Panc1 (cell line): ENCODE data around the gene TMPRSS3.

ENCODE experiments used
- POLR2AphosphoS5 ChIP-seq: IDR thresholded peaks from 2 replicates; pipeline ENCODE4 v1.6.1; 2012; ENCODE audit warnings: mild to moderate bottlenecking, low read depth, low read length, moderate library complexity
- TF ChIP-seq, protein P1 (sequence below): fragments of 450-650 bp; IDR thresholded peaks from 2 replicates; pipeline ENCODE4 v1.5.1; 2017; ENCODE audit warnings: mild to moderate bottlenecking

DNA sequence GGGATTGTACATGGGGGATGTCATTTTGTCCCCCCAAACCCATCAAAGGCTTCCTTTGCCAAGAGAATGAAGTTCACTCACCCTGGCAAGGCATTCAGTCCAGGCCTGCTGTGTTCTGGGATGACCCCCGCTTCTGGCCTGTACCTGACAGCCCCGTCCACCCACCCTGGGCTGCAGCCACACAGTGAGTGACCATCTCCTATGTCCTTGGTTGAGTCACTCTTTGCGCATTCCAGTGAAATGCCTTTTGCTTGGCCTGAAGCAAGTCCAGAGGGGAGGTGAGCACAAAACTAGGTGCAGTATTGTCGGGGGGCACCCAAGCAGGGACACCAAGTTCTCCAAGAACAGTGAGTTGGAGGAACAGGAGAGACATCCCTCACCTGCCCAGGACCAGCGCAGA, 10.2 kb downstream of the TMPRSS3 start:
- TF ChIP-seq, protein P1, sequence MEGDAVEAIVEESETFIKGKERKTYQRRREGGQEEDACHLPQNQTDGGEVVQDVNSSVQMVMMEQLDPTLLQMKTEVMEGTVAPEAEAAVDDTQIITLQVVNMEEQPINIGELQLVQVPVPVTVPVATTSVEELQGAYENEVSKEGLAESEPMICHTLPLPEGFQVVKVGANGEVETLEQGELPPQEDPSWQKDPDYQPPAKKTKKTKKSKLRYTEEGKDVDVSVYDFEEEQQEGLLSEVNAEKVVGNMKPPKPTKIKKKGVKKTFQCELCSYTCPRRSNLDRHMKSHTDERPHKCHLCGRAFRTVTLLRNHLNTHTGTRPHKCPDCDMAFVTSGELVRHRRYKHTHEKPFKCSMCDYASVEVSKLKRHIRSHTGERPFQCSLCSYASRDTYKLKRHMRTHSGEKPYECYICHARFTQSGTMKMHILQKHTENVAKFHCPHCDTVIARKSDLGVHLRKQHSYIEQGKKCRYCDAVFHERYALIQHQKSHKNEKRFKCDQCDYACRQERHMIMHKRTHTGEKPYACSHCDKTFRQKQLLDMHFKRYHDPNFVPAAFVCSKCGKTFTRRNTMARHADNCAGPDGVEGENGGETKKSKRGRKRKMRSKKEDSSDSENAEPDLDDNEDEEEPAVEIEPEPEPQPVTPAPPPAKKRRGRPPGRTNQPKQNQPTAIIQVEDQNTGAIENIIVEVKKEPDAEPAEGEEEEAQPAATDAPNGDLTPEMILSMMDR: no peak
- no peak for TF ChIP-seq POLR2AphosphoS5
